Osteoblast (primary cell): ENCODE measurements around the gene PLCXD3. TPM values are rescaled to one million over a fixed set of nuclear protein-coding genes. Genes with fewer than 3 reads are reported as not detected.

ENCODE experiments used
- DNase-seq: peaks from one replicate; pipeline ENCODE4 v3.0.0; 2011; ENCODE audit warnings: low spot score, mixed read lengths; ENCODE audit not compliant: insufficient read length; ENCODE audit errors: missing footprints
- H2AFZ ChIP-seq: 2 replicates; pipeline ENCODE4 v1.6.0; 2011; ENCODE audit warnings: mild to moderate bottlenecking, low read length
- H3K27ac ChIP-seq: 2 replicates; pipeline ENCODE4 v1.5.1; 2011; ENCODE audit warnings: mild to moderate bottlenecking, low read depth, low read length, moderate library complexity
- H3K27me3 ChIP-seq: 2 replicates; pipeline ENCODE4 v1.6.0; 2012; ENCODE audit warnings: mild to moderate bottlenecking, control low read depth, inconsistent platforms, low read length, moderate library complexity; ENCODE audit not compliant: insufficient read depth
- H3K36me3 ChIP-seq: 2 replicates; pipeline ENCODE4 v1.5.1; 2011; ENCODE audit warnings: mild to moderate bottlenecking, low read length, control low read depth, moderate library complexity; ENCODE audit not compliant: insufficient read depth
- H3K4me1 ChIP-seq: 2 replicates; pipeline ENCODE4 v1.5.1; 2011; ENCODE audit warnings: mild to moderate bottlenecking, low read length, control low read depth, moderate library complexity; ENCODE audit not compliant: insufficient read depth
- H3K4me2 ChIP-seq: 2 replicates; pipeline ENCODE4 v1.6.0; 2011; ENCODE audit warnings: mild to moderate bottlenecking, low read length; ENCODE audit not compliant: insufficient read depth
- H3K4me3 ChIP-seq: fragments of 200-600 bp; sonication (generic); 3 replicates; pipeline ENCODE4 v1.5.1; 2012; ENCODE audit warnings: mild to moderate bottlenecking, low read length, inconsistent platforms; ENCODE audit not compliant: insufficient read depth
- H3K79me2 ChIP-seq: 2 replicates; pipeline ENCODE4 v1.6.0; 2012; ENCODE audit warnings: mild to moderate bottlenecking, low read length, control low read depth, inconsistent platforms; ENCODE audit not compliant: insufficient read depth
- H3K9me3 ChIP-seq: 2 replicates; pipeline ENCODE4 v1.5.1; 2011; ENCODE audit warnings: low read depth, low read length, control low read depth
- H4K20me1 ChIP-seq: 2 replicates; pipeline ENCODE4 v1.6.0; 2012; ENCODE audit warnings: mild to moderate bottlenecking, low read length, control low read depth; ENCODE audit not compliant: insufficient read depth
- CTCF ChIP-seq: IDR thresholded peaks from 2 replicates; pipeline ENCODE4 v1.5.1; 2011; ENCODE audit warnings: mild to moderate bottlenecking, low read depth, low read length, moderate library complexity; ENCODE audit errors: extremely low read depth
- total RNA-seq: library from RNA; depleted of rRNA; stranded (reverse); fragments of >200 nt; gene quantifications from 2 replicates; pipeline ENCODE4 v1.2.3, GENCODE V29; 2012

Gene PLCXD3
- total RNA-seq, 1 donor, result 0.36 TPM

GRCh38 chr5:41508696-41509398, 1.6 kb downstream of the PLCXD3 start:
- TF ChIP-seq CTCF, result no peak
- no peak for DNase-seq

GRCh38 chr5:41508186-41508585, 2.2 kb downstream of the PLCXD3 start:
- Histone ChIP-seq H3K27me3 (peaks cover 37% of the 10 kb centered on the region), H4K20me1 (no peaks in the 10 kb centered on the region), H3K27ac (no peak overlapping the region), H3K4me2 (no peak overlapping the region), H3K79me2 (no peaks in the 10 kb centered on the region), H3K4me1 (no peaks in the 10 kb centered on the region), H2AFZ (no peak overlapping the region), H3K9me3 (no peaks in the 10 kb centered on the region), H3K4me3 (no peak overlapping the region), H3K36me3 (no peaks in the 10 kb centered on the region)
- DNase-seq, result no peak
- TF ChIP-seq CTCF, result no peak

More at GRCh38 chr5:41508696-41509398, 1.6 kb downstream of the PLCXD3 start:
- no peak overlapping the region for H3K4me3 ChIP-seq
- H3K4me2 ChIP-seq, result no peak overlapping the region
- H3K4me1 ChIP-seq, result no peaks in the 10 kb centered on the region
- no peaks in the 10 kb centered on the region for H4K20me1 ChIP-seq
- H3K9me3 ChIP-seq, result no peaks in the 10 kb centered on the region
- H3K79me2 ChIP-seq, result no peaks in the 10 kb centered on the region
- H3K36me3 ChIP-seq, result no peaks in the 10 kb centered on the region
- peaks cover 37% of the 10 kb centered on the region for H3K27me3 ChIP-seq
- no peak overlapping the region for H3K27ac ChIP-seq
- no peak overlapping the region for H2AFZ ChIP-seq

- Histone ChIP-seq H3K36me3 (no peaks in the 10 kb centered on the region), H2AFZ (no peak overlapping the region), H3K79me2 (no peaks in the 10 kb centered on the region), H3K4me2 (no peak overlapping the region), H3K4me3 (no peak overlapping the region), H3K27ac (no peak overlapping the region), H3K9me3 (no peaks in the 10 kb centered on the region), H4K20me1 (no peaks in the 10 kb centered on the region), H3K27me3 (peaks cover 37% of the 10 kb centered on the region), H3K4me1 (no peaks in the 10 kb centered on the region)
- no peak for DNase-seq
- no peak for TF ChIP-seq CTCF
These were observed 2.9 kb downstream of the PLCXD3 start for GRCh38 chr5:41507501-41507900.

GRCh38 chr5:41503860-41504259, 6.5 kb downstream of the PLCXD3 start:
- no peaks in the 10 kb centered on the region for H3K4me1 ChIP-seq
- H2AFZ ChIP-seq, result no peak overlapping the region
- TF ChIP-seq CTCF, result no peak
- no peaks in the 10 kb centered on the region for H3K9me3 ChIP-seq
- no peaks in the 10 kb centered on the region for H3K79me2 ChIP-seq
- H3K4me3 ChIP-seq, result no peak overlapping the region
- H3K27ac ChIP-seq, result no peak overlapping the region
- H3K36me3 ChIP-seq, result no peaks in the 10 kb centered on the region
- no peak overlapping the region for H3K4me2 ChIP-seq
- no peak for DNase-seq
- peaks cover 4% of the 10 kb centered on the region for H3K27me3 ChIP-seq
- no peaks in the 10 kb centered on the region for H4K20me1 ChIP-seq
